K562 (cell line): ENCODE results near the gene AHI1. TPM values are rescaled to one million over a fixed set of nuclear protein-coding genes. Genes with fewer than 3 reads are reported as not detected.

Experiments
- ATF2 ChIP-seq: sonication (generic); formaldehyde crosslinking; IDR thresholded peaks from 2 replicates; pipeline ENCODE4 v1.8.1; 2022; ENCODE audit warnings: missing genetic modification reagents
- BHLHE40 ChIP-seq: IDR thresholded peaks from 2 replicates; pipeline ENCODE4 v1.6.1; 2011; ENCODE audit warnings: low read length, improper control_type of control experiment
- CCNT2 ChIP-seq: IDR thresholded peaks from 2 replicates; pipeline ENCODE4 v1.6.1; 2011; ENCODE audit warnings: borderline replicate concordance, low read depth, mild to moderate bottlenecking, moderate library complexity, mixed read lengths, low read length; ENCODE audit not compliant: insufficient read length; ENCODE audit errors: extremely low read depth
- CSDE1 ChIP-seq, 2 experiments: fragments of 450-650 bp; IDR thresholded peaks; 2 replicates each; pipeline ENCODE4 v1.6.1; 2016; ENCODE audit warnings: mild to moderate bottlenecking in 1 of 2
- E2F6 ChIP-seq, 2 experiments: IDR thresholded peaks; 2 replicates each; pipeline ENCODE4 v1.6.1; 2011; ENCODE audit warnings: borderline replicate concordance in 1 of 2, control low read depth in 1 of 2, low read depth in 1 of 2, low read length in 1 of 2, mild to moderate bottlenecking in 1 of 2, mixed read lengths in 1 of 2, moderate library complexity in 1 of 2; ENCODE audit not compliant: insufficient read depth in 1 of 2, insufficient read length in 1 of 2, poor library complexity in 1 of 2, severe bottlenecking in 1 of 2; ENCODE audit errors: extremely low read depth in 1 of 2
- FOXJ2 ChIP-seq: fragments of 200-800 bp; sonication (Bioruptor generic); IDR thresholded peaks from 2 replicates; pipeline ENCODE4 v1.6.1; 2016; ENCODE audit warnings: missing genetic modification characterization, missing compliant biosample characterization
- HDAC6 ChIP-seq: IDR thresholded peaks from 2 replicates; pipeline ENCODE4 v1.6.1; 2012; ENCODE audit warnings: low read depth, mild to moderate bottlenecking, control low read depth, inconsistent platforms, low read length, moderate library complexity
- KDM1A ChIP-seq, 2 experiments: fragments of 450-650 bp; IDR thresholded peaks; 2 replicates each; pipeline ENCODE4 v1.6.1; 2016; ENCODE audit warnings: mild to moderate bottlenecking in 2 of 2
- MAX ChIP-seq: sonication (generic); formaldehyde crosslinking; IDR thresholded peaks from 2 replicates; pipeline ENCODE4 v1.9.0; 2022; ENCODE audit warnings: mild to moderate bottlenecking, missing genetic modification reagents
- MBD2 ChIP-seq: sonication (generic); IDR thresholded peaks from 2 replicates; pipeline ENCODE4 v1.6.1; 2016; ENCODE audit warnings: low read depth, borderline replicate concordance
- MCM2 ChIP-seq: fragments of 450-650 bp; IDR thresholded peaks from 2 replicates; pipeline ENCODE4 v1.6.1; 2017; ENCODE audit warnings: low read depth, mild to moderate bottlenecking
- PHF8 ChIP-seq: fragments of 200-600 bp; sonication (generic); IDR thresholded peaks from 2 replicates; pipeline ENCODE4 v1.6.1; 2012; ENCODE audit warnings: mixed run types, mild to moderate bottlenecking, inconsistent platforms, low read length, moderate library complexity, borderline replicate concordance
- POLR2B ChIP-seq: fragments of 450-650 bp; IDR thresholded peaks from 2 replicates; pipeline ENCODE4 v1.6.1; 2018; ENCODE audit warnings: low read depth; ENCODE audit not compliant: partially characterized antibody
- SMC3 ChIP-seq: conservative IDR thresholded peaks from 2 replicates; pipeline ENCODE4 v1.6.1; 2011; ENCODE audit warnings: low read depth, low read length, improper control_type of control experiment; ENCODE audit not compliant: insufficient read depth
- TAF15 ChIP-seq: fragments of 200-400 bp; formaldehyde crosslinking; IDR thresholded peaks from 2 replicates; pipeline ENCODE4 v1.6.1; 2017; ENCODE audit warnings: mild to moderate bottlenecking, low read depth, low read length, moderate library complexity
- TEAD4 ChIP-seq, 2 experiments: sonication (generic) in 1 of 2; formaldehyde crosslinking in 1 of 2; IDR thresholded peaks; 2 replicates each; pipeline versions ENCODE4 v1.6.1 to v1.8.0; 2012 to 2022; ENCODE audit warnings: borderline replicate concordance in 1 of 2, inconsistent platforms in 1 of 2, low read length in 1 of 2, mild to moderate bottlenecking in 1 of 2, missing genetic modification reagents in 1 of 2
- THAP7 ChIP-seq: fragments of 250-450 bp; sonication (Bioruptor Pico); IDR thresholded peaks from 2 replicates; pipeline ENCODE4 v1.5.0; 2021
- YBX1 ChIP-seq: fragments of 450-650 bp; IDR thresholded peaks from 2 replicates; pipeline ENCODE4 v1.7.1; 2016; ENCODE audit warnings: mild to moderate bottlenecking
- ZFX ChIP-seq: sonication (generic); formaldehyde crosslinking; IDR thresholded peaks from 2 replicates; pipeline ENCODE4 v1.8.0; 2022; ENCODE audit warnings: mild to moderate bottlenecking, missing genetic modification reagents, moderate library complexity
- ZNF133 ChIP-seq: fragments of 250-450 bp; sonication (Bioruptor Pico); IDR thresholded peaks from 2 replicates; pipeline ENCODE4 v1.4.0; 2020; ENCODE audit warnings: mild to moderate bottlenecking
- ZNF274 ChIP-seq: IDR thresholded peaks from 2 replicates; pipeline ENCODE4 v1.6.1; 2011; ENCODE audit warnings: low read depth, mild to moderate bottlenecking, low read length, moderate library complexity, borderline replicate concordance
- ZNF589 ChIP-seq: fragments of 200-800 bp; sonication (Bioruptor generic); IDR thresholded peaks from 2 replicates; pipeline ENCODE4 v1.6.1; 2016; ENCODE audit warnings: low read depth, missing genetic modification characterization, missing compliant biosample characterization
- ZNF644 ChIP-seq: fragments of 200-800 bp; sonication (Bioruptor generic); IDR thresholded peaks from 2 replicates; pipeline ENCODE4 v1.6.1; 2016; ENCODE audit warnings: low read depth, missing genetic modification characterization, missing compliant biosample characterization
- polyA plus RNA-seq, 8 experiments: library from polyadenylated mRNA; depleted of rRNA in 4 of 8; stranded (reverse) in 5 of 8; unstranded in 3 of 8; fragments of >200 nt; fragmentation: Nextera tagmentation in 2 of 8; fragmentation: Illumina TruSeq in 1 of 8; extraction: Ambion mirVana in 2 of 8; extraction: Trizol in 1 of 8; gene quantifications; 2 replicates each; pipeline versions ENCODE4 v1.2.1 to v1.2.3, GENCODE V29; 2011 to 2014; ENCODE audit warnings: inconsistent platforms in 1 of 8, missing spikeins in 1 of 8
- total RNA-seq, 7 experiments: library from RNA; depleted of rRNA in 6 of 7; stranded (reverse); fragments of >200 nt in 6 of 7; fragmentation: Illumina TruSeq in 2 of 7; extraction: Trizol in 2 of 7; gene quantifications; 2 replicates each; pipeline versions ENCODE4 v1.2.1 to v1.2.3, GENCODE V29; 2011 to 2021; ENCODE audit warnings: low replicate concordance in 1 of 7

The AHI1 gene
- total and polyA plus RNA-seq, 9 of the 15 experiments (the other 6 are each of a cell fraction or from before 2014, with no cell fraction given): 24.7 to 54.9 (median 32.2) TPM

GRCh38 chr6:135497412-135498184 is at the start of gene AHI1 (continued):
- TF ChIP-seq HDAC6 (0 out of 2 replicates have a peak, but pooled peaks have one; percentile 36), MAX (CRISPR knock-in tag) (peak; percentile 99), THAP7 (CRISPR knock-in tag) (peak; percentile 57; the same call in 1 of the 2 replicates), MBD2 (peak; percentile 70; the same call in 1 of the 2 replicates), E2F6 (IDR thresholded peaks at IDR 0.05; ENCODE audit: borderline replicate concordance in 1 of 2, extremely low read depth in 1 of 2, insufficient read depth in 1 of 2, insufficient read length in 1 of 2, low read depth in 1 of 2, low read length in 1 of 2, poor library complexity in 1 of 2, severe bottlenecking in 1 of 2) (peak; percentile 90 to 91), FOXJ2 (peak; percentile 87), TEAD4 (IDR thresholded peaks at IDR 0.05; ENCODE audit: low read length) (no peak), TEAD4 (CRISPR knock-in tag; IDR thresholded peaks at IDR 0.05; ENCODE audit: borderline replicate concordance) (peak; percentile 98), CCNT2 (peak; percentile 96), BHLHE40 (peak; percentile 85), ZNF589 (CRISPR knock-in tag) (peak; percentile 28), ZNF133 (CRISPR knock-in tag) (no peak), POLR2B (peak; percentile 91), KDM1A (IDR thresholded peaks at IDR 0.05) (no peak; a peak in 1 of 4 replicates), ZNF274 (0 out of 2 replicates have a peak, but pooled peaks have one; percentile 44), SMC3 (0 out of 2 replicates have a peak, but pooled peaks have one; percentile 2), PHF8 (peak; percentile 91), ZFX (CRISPR knock-in tag) (peak; percentile 97), CSDE1 (IDR thresholded peaks at IDR 0.05) (peak in 1 of 2 experiments; percentile 96; a peak in 2 of 4 replicates), ATF2 (CRISPR knock-in tag) (peak; percentile 97), MCM2 (no peak), YBX1 (no peak), ZNF644 (tag) (no peak), TAF15 (no peak)
